CD14-positive monocyte (primary cell): ENCODE data around the gene PUSL1. TPM values are rescaled to one million over a fixed set of nuclear protein-coding genes. Genes with fewer than 3 reads are reported as not detected.

Experiments
- DNase-seq, 3 donors: peaks; one replicate each; pipeline ENCODE4 v3.0.0-alpha.2; 2011 to 2022
- H2AFZ ChIP-seq: 2 replicates; pipeline ENCODE4 v1.6.0; 2012; ENCODE audit warnings: mild to moderate bottlenecking, low read depth, low read length, inconsistent platforms; ENCODE audit not compliant: insufficient read depth, poor library complexity, severe bottlenecking
- H3K27ac ChIP-seq, 2 donors: 1 replicate in 1 of 2; 2 replicates in 1 of 2; pipeline ENCODE4 v1.5.1; 2012 to 2013; ENCODE audit warnings: low read length in 2 of 2, control low read depth in 1 of 2, inconsistent platforms in 1 of 2, low read depth in 1 of 2, mild to moderate bottlenecking in 1 of 2
- H3K27me3 ChIP-seq, 2 donors: one replicate each; pipeline versions ENCODE4 v1.6.0 to v1.6.1; 2011 to 2013; ENCODE audit warnings: low read length in 2 of 2; ENCODE audit not compliant: control insufficient read depth in 2 of 2, insufficient read depth in 2 of 2
- H3K36me3 ChIP-seq, 2 donors: replicated peaks in 1 of 2; 1 replicate in 1 of 2; 2 replicates in 1 of 2; pipeline versions ENCODE4 v1.5.1 to v1.6.1; 2012 to 2013; ENCODE audit warnings: low read length in 2 of 2, control low read depth in 1 of 2, inconsistent platforms in 1 of 2, mild to moderate bottlenecking in 1 of 2; ENCODE audit not compliant: insufficient read depth in 2 of 2, control insufficient read depth in 1 of 2
- H3K4me1 ChIP-seq, 2 donors: 1 replicate in 1 of 2; 2 replicates in 1 of 2; pipeline versions ENCODE4 v1.5.1 to v1.6.1; 2012 to 2013; ENCODE audit warnings: low read length in 2 of 2, control low read depth in 1 of 2, inconsistent platforms in 1 of 2, mild to moderate bottlenecking in 1 of 2, moderate library complexity in 1 of 2; ENCODE audit not compliant: insufficient read depth in 2 of 2, control insufficient read depth in 1 of 2
- H3K4me2 ChIP-seq: replicated peaks from 2 replicates; pipeline ENCODE3; 2012; ENCODE audit warnings: low read length, moderate library complexity, mild to moderate bottlenecking; ENCODE audit not compliant: poor library complexity, severe bottlenecking; ENCODE audit errors: extremely low read depth
- H3K4me3 ChIP-seq, 3 experiments: fragments of 200-600 bp in 1 of 3; sonication (generic) in 1 of 3; replicated peaks in 1 of 3; 1 replicate in 2 of 3; 2 replicates in 1 of 3; pipeline ENCODE4 v1.5.1; 2011 to 2013; ENCODE audit warnings: low read length in 3 of 3, mild to moderate bottlenecking in 3 of 3, control low read depth in 2 of 3, low read depth in 2 of 3, inconsistent platforms in 1 of 3, moderate library complexity in 1 of 3
- H3K79me2 ChIP-seq: 2 replicates; pipeline ENCODE4 v1.6.0; 2012; ENCODE audit warnings: mild to moderate bottlenecking, control low read depth, inconsistent platforms, low read length, moderate library complexity; ENCODE audit not compliant: insufficient read depth
- H3K9ac ChIP-seq: 2 replicates; pipeline ENCODE4 v1.6.0; 2017; ENCODE audit warnings: low read length, mild to moderate bottlenecking; ENCODE audit not compliant: insufficient read depth, poor library complexity, severe bottlenecking
- H3K9me3 ChIP-seq, 2 donors: replicated peaks in 1 of 2; 1 replicate in 1 of 2; 2 replicates in 1 of 2; pipeline versions ENCODE4 v1.5.1 to v1.6.1; 2012 to 2013; ENCODE audit warnings: low read length in 2 of 2, control low read depth in 1 of 2; ENCODE audit not compliant: control insufficient read depth in 1 of 2, insufficient read depth in 1 of 2
- H4K20me1 ChIP-seq: 2 replicates; pipeline ENCODE4 v1.6.0; 2012; ENCODE audit warnings: mild to moderate bottlenecking, low read length, control low read depth, moderate library complexity; ENCODE audit not compliant: insufficient read depth
- H3K27ac Mint-ChIP-seq, 7 donors: one replicate each; pipeline ENCODE4 v1.8.0; 2020; ENCODE audit warnings: mild to moderate bottlenecking in 7 of 7, mixed read lengths in 7 of 7, moderate library complexity in 6 of 7, inconsistent platforms in 2 of 7
- H3K27me3 Mint-ChIP-seq, 3 donors: one replicate each; pipeline ENCODE4 v1.8.0; 2021 to 2022; ENCODE audit warnings: low read depth in 3 of 3, mild to moderate bottlenecking in 3 of 3, mixed read lengths in 3 of 3, moderate library complexity in 3 of 3, inconsistent platforms in 1 of 3
- H3K36me3 Mint-ChIP-seq, 2 donors: one replicate each; pipeline ENCODE4 v1.8.0; 2020; ENCODE audit warnings: mixed read lengths in 2 of 2, inconsistent platforms in 1 of 2, mild to moderate bottlenecking in 1 of 2
- H3K4me1 Mint-ChIP-seq: one replicate; pipeline ENCODE4 v1.8.0; 2020; ENCODE audit warnings: mild to moderate bottlenecking, mixed read lengths
- H3K4me3 Mint-ChIP-seq, 2 donors: one replicate each; pipeline ENCODE4 v1.8.0; 2020; ENCODE audit warnings: mild to moderate bottlenecking in 2 of 2, mixed read lengths in 2 of 2, moderate library complexity in 1 of 2
- H3K9me3 Mint-ChIP-seq, 7 donors: one replicate each; pipeline ENCODE4 v1.8.0; 2020 to 2022; ENCODE audit warnings: mixed read lengths in 7 of 7, mild to moderate bottlenecking in 6 of 7, moderate library complexity in 6 of 7, inconsistent platforms in 2 of 7
- WGBS: methylation state at CpG from one replicate; pipeline ENCODE4 v1.1.5; 2013; ENCODE audit warnings: missing lambda C conversion rate; ENCODE audit not compliant: insufficient coverage; 5-methylcytosine and 5-hydroxymethylcytosine counted together
- intact Hi-C, 2 donors: fragments of 100-400 bp; cut with micrococcal nuclease; formaldehyde crosslinking; loops; one replicate each; pipeline versions ENCODE4 v1.15.0 to v1.15.1; 2023
- polyA plus RNA-seq, 3 donors: library from polyadenylated mRNA; depleted of rRNA in 1 of 3; unstranded in 2 of 3; stranded (reverse) in 1 of 3; fragments of 300-500 nt in 2 of 3; fragments of >200 nt in 1 of 3; fragmentation: Illumina TruSeq in 2 of 3; gene quantifications; 1 replicate in 2 of 3; 2 replicates in 1 of 3; pipeline ENCODE4 v1.2.3, GENCODE V29; 2012 to 2021
- TF ChIP-seq, protein P1 (sequence below): fragments of 200-600 bp; IDR thresholded peaks from one replicate; pipeline ENCODE4 v1.8.0; 2022; ENCODE audit warnings: antibody characterized with exemption, mild to moderate bottlenecking

The PUSL1 gene
- polyA plus RNA-seq, 3 donors: 13.8 to 27.4 (median 14.8) TPM

DNA sequence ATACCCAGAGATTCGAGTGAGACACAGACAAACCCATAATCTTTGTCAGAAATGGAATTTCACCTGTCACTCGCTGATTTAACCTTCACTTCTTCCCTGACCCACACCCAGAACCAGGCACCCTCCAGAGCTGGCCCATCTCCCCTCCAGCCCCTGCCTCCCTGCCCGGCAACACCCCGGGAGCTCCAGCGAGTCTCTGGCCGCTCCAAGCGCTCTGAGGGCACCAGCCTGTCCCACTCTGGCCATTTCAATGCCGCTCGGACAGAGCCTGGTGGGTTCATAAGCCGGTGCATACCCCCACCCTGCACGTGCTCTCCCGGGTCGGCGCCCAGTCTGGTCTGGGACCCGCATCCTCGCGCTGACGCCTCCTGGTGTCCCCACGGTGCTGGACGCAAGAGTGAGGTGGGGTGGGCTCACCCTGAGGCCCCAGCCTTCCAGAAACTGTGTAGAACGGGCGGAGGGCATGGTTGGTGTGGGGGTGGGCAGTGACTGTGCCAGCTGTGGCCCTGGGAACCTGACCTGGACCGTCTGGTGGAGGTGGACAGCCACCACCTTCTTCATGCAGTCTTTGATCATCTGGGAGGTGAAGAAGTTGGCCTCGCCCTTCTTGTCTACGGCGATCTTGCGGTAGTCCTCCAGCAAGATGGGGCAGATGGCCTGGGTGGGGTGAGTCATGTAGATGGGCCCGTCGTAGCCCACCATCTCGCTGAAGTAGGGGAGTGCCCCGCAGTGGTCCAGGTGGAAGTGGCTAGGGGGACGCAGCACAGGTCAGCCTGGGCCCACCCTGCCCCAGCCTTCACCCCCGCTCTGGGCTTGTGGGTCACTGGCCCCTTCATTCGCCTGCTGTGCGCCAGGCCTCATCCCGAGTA, 10.6 kb downstream of the PUSL1 start:
- no peak overlapping the region for H3K4me3 Mint-ChIP-seq
- H3K4me3 ChIP-seq: no peak overlapping the region
- H2AFZ ChIP-seq: no peak overlapping the region
- peaks cover 8 to 9% of the 10 kb centered on the region in 2 donors for H3K4me1 ChIP-seq
- H3K9me3 ChIP-seq: no peaks in the 10 kb centered on the region
- H4K20me1 ChIP-seq: peaks cover 73% of the 10 kb centered on the region
- TF ChIP-seq, protein P1, sequence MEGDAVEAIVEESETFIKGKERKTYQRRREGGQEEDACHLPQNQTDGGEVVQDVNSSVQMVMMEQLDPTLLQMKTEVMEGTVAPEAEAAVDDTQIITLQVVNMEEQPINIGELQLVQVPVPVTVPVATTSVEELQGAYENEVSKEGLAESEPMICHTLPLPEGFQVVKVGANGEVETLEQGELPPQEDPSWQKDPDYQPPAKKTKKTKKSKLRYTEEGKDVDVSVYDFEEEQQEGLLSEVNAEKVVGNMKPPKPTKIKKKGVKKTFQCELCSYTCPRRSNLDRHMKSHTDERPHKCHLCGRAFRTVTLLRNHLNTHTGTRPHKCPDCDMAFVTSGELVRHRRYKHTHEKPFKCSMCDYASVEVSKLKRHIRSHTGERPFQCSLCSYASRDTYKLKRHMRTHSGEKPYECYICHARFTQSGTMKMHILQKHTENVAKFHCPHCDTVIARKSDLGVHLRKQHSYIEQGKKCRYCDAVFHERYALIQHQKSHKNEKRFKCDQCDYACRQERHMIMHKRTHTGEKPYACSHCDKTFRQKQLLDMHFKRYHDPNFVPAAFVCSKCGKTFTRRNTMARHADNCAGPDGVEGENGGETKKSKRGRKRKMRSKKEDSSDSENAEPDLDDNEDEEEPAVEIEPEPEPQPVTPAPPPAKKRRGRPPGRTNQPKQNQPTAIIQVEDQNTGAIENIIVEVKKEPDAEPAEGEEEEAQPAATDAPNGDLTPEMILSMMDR: no peak
- 94% methylated on average over 25 of the region's 36 CpGs for WGBS
- peaks cover 14% of the 10 kb centered on the region for H3K4me1 Mint-ChIP-seq
- DNase-seq: no peak
- intact Hi-C loops: no loop called here
- H3K27ac Mint-ChIP-seq: peak overlapping the region in 5 of 7 donors; percentile 5 to 72 (median 45)
- H3K27me3 Mint-ChIP-seq: no peaks in the 10 kb centered on the region
- H3K27me3 ChIP-seq: no peaks in the 10 kb centered on the region
- H3K36me3 ChIP-seq: peaks cover 47 to 62% of the 10 kb centered on the region in 2 donors
- H3K36me3 Mint-ChIP-seq: peaks cover 35 to 62% of the 10 kb centered on the region in 2 donors
- H3K9me3 Mint-ChIP-seq: no peaks in the 10 kb centered on the region
- H3K27ac ChIP-seq: no peak overlapping the region
- H3K79me2 ChIP-seq: peaks cover 35% of the 10 kb centered on the region
- H3K4me2 ChIP-seq: no peak overlapping the region
- H3K9ac ChIP-seq: no peak overlapping the region

DNA sequence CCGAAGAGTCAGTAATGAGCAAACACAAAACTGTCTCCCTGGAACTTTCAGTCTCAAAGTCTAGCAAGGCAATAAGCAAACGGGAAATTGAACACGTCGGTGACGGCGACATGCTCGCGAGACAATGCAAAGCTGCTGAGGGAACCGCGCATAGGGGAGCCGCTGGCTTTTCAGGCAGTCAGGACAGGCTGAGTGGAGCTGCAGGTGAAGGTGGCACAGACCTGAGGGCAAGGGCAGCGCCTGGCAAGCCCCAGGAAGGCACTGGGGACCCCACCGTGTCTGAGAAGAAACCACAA, 11.2 kb downstream of the PUSL1 start:
- no peak overlapping the region for H3K4me3 Mint-ChIP-seq

More for the DNA sequence above, 11.2 kb downstream of the PUSL1 start:
- TF ChIP-seq, protein P1: no peak
- intact Hi-C loops: no loop called here
- Histone ChIP-seq H3K4me2 (no peak overlapping the region), H3K9ac (no peak overlapping the region), H3K4me1 (peaks cover 8 to 9% of the 10 kb centered on the region in 2 donors), H3K4me3 (no peak overlapping the region), H3K27ac (no peak overlapping the region), H3K79me2 (peaks cover 38% of the 10 kb centered on the region), H4K20me1 (peaks cover 67% of the 10 kb centered on the region), H2AFZ (no peak overlapping the region), H3K27me3 (no peaks in the 10 kb centered on the region), H3K36me3 (peaks cover 41 to 56% of the 10 kb centered on the region in 2 donors), H3K9me3 (no peaks in the 10 kb centered on the region)
- no peaks in the 10 kb centered on the region for H3K9me3 Mint-ChIP-seq
- H3K4me1 Mint-ChIP-seq: peaks cover 14% of the 10 kb centered on the region
- H3K27ac Mint-ChIP-seq: peak overlapping the region in 2 of 7 donors; percentile 53 to 72
- no peaks in the 10 kb centered on the region for H3K27me3 Mint-ChIP-seq
- no peak for DNase-seq
- 93% methylated on average over 13 of the region's 13 CpGs for WGBS
- peaks cover 32 to 56% of the 10 kb centered on the region in 2 donors for H3K36me3 Mint-ChIP-seq
